CD4-positive, alpha-beta T cell treated with Interleukin-4 for 1 hour (primary cell): ENCODE data around the gene C1QTNF1.

ENCODE experiments used
- DNase-seq, 2 donors: peaks; one replicate each; pipeline ENCODE4 v3.0.0-alpha.2; 2020 to 2022

The C1QTNF1 gene

DNA sequence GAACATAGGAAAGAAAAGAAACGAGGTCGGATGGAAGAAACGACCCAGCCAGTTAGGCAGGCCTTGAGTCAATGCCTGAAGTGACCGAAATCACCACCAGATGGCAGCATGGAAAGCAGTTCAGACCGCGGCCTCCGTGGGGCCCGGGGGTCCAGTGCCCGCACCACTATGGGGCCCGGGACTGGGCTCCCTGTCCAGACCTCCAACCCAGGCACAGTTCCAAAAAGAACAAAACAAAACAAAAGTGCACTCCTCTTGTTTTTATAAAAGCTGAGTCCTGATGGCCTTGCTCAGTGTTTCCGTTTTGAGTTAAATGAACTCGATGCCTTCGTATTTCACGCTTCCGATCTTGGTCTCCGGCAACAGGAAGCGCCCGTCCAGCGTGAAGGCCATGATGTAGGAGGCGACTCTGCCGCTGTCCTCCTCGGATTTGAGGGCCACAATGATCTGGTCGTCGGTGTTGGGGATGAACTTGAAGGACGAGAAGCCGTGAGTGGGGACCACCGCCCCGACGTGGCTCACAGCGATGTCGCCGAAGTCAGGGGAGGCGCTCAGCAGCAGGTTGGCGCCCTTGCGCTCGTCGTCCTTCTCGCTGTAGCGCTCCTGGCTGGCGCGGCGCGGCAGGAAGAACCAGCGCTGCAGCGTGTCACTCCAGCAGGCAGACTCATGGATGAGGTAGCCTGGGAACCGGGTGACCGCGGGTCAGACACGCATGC is 30.6 kb upstream of the C1QTNF1 start:
- DNase-seq: peak; percentile 32 to 42

DNA sequence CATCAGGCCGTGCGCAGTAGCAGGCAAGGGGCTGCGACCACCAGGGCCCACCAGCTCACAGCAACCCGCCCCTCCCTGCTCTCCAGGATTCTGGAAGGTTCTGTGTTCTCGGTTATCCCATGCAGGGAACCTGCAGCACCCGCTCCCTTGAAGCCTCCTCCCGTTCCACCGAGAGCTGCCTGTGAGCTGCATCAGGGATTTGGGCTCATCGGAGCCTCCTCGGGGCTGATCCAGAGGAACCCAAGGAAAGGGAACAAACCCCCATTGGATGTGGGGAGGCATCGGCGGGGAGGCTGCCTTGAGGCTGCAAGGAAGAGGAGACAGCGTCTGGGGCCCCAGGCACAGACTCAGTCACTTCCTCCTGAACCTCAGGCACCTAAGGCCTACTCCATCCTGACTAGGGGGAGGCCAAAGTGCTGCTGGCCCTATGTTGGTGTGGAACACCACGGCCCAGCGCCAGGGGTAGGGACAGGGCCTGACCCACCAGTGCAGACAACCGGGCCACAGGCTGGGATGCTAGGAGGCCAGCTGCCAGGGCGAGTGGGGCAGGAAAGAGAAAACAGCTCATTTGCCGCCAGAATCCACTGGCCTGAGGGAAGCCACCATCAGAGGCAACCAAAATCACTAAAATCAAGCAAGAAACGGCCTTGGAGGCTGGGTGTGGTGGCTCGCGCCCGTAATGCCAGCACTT is 29.8 kb upstream of the C1QTNF1 start:
- DNase-seq: no peak

DNA sequence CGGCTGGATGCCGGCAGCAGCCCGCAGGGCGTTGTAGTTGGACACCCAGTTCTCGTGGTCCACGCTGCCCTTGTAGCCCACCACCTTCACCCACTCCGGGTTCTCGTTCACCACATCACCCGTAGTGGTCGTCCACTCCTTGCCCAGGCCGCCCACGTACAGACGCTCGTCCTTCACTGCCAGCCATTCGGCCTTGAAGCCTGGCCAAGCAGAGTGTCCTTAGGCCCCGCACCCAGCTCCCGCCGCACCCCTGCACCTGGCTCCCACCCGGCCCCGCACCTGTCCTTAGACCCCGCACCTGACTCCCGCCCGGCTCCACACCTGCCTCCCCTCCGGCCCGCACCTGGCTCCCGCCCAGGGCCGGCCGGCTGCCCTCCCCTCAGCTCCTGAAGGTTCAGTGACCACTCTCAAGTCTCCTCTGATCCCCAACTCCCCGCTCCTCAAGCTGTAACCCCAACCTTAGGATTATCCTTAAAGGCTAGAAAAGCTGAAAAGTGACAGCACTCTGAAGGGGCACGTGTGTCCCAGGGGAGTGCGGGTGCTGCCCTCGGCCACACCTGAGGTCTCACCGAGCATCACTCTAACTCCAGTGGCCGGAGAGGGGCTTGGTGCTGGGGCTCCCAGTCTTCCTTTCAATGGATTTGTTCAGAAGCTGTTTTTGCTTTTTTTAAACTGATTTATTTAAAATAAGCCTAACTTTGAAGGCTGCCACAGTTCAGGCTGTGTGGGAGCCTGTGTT is 28.8 kb upstream of the C1QTNF1 start:
- DNase-seq: no peak

DNA sequence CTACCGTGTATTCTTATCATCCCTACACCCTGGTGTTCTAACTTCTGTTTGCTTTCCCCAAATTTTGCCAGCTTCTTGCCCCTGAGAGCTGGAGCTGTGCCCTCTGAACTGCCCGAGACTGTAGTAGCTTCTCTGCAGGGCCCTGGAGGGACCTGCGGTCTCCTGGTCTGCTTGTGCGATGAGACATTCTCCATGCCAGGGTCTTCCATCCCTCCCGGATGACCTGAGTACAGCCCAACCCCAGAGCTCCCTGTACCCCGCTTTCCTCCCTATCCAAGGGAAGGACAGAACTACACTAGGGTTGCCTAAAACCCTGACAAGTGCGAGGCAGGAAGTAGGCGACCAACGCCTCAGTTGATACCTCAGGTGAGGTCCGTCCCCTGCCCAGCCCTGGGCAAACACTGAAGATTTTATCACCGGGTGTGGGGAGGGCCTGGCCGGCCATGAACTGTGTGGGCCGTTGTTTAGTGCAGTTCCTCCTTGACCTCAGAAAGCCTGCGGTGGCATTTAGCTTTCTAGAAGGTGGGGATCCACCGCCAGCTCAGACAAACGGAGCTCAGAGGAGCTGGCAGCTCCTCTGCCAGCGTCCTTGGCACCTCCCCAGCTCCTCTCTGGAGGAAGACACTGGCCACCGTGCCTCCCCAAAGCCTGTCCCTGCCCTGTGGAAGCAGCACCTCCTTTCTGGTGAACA is 28.1 kb upstream of the C1QTNF1 start:
- DNase-seq: no peak

DNA sequence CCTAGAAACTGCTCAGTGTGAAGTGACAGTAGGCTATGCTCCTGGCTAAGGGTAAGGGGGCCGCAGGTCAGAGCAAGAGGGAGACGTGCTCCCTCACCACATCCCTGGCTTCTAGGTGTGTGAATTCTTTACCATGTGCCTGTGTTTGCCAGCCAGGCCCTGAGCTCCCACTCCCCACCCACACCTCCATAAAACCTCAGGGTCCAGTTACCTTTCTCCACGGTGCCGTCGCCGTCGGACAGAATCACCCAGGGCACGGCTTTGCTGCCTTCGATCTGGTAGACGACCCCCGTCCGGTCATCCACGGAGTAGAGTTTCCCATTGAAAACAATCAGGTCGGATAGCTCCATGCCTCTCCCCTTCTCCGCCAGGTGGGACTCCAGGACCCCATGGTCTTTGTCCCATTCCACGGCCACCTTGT is 27.2 kb upstream of the C1QTNF1 start:
- no peak for DNase-seq

DNA sequence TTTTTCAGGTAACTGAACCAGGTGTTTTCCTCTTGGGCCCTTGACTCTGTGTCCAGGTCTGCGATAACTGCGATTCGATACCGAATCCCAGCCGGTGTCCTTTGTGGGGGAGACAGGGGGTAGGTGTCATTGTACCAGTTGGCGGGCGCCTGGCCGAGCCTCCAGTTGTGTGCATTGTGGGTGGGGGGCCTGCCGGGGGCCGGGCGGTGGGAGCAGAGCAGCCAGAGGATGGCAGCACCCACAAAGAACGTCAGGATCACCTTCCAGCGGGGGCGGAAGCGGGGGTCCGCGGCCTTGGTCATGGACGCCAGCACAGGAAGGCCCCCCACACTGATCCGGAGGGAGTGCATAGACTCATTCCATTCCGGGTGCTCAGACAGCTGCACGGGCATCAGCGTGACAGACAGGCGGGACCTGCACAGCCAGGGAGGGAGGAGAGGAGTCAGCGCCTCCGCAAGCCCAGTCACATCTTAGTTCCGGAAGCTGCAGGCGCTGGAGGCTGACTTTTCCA is 26.7 kb upstream of the C1QTNF1 start:
- DNase-seq: no peak

DNA sequence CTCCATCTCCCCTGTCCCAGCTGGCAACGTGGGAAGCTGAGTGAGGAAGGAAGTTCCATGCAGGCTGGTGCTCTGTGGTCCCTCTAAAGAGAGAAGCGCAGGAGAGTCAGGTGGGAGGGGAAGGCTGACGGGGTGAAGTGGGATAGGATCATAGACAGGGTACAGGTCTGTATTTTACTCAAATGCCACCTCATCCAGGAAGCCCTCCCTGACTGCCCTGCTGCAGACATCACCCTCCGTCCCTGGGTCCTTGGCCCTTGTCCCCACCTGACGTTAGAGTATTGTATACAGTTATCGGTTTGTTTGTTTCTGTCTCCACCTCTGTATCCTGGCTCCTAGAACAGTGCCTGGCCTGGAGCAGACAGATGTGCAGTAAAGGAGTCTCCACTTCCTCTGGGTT is 26.1 kb upstream of the C1QTNF1 start:
- DNase-seq: no peak

DNA sequence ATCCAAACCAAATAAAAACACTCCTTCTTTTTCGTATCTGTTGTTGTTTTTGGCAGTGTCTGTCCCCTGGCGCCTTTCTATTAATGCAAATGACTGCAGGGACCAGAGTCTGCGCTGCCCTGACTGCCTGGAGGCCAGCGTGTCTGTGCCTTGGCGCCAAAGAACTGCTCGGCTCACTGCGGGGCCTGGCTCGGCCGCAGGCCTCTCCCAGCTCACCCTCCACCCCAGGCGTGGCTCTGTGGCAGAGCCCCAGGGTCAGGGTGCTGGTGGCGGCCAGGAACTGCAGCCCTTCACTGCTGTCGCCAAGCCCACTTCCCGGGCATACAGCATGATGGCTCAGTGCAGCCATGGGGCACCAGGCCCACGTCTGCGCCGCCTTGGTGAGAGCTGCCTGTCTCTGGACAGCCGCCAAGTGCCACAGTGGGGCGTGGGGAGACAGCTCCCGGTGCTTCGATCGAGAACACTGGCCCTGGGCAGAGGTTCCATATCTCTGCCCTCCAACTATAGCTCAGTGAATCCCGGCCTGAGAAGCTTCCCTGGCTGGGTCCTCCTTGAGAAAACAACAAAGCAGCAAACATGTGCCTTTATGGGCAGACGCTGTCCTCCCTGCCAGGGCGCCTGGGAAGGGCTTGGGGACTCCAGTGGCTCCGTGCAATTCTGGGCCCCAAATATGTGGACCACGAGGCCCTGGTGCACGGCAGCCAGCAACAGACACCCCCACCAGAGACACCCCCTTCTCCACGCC is 25.5 kb upstream of the C1QTNF1 start:
- DNase-seq: no peak

DNA sequence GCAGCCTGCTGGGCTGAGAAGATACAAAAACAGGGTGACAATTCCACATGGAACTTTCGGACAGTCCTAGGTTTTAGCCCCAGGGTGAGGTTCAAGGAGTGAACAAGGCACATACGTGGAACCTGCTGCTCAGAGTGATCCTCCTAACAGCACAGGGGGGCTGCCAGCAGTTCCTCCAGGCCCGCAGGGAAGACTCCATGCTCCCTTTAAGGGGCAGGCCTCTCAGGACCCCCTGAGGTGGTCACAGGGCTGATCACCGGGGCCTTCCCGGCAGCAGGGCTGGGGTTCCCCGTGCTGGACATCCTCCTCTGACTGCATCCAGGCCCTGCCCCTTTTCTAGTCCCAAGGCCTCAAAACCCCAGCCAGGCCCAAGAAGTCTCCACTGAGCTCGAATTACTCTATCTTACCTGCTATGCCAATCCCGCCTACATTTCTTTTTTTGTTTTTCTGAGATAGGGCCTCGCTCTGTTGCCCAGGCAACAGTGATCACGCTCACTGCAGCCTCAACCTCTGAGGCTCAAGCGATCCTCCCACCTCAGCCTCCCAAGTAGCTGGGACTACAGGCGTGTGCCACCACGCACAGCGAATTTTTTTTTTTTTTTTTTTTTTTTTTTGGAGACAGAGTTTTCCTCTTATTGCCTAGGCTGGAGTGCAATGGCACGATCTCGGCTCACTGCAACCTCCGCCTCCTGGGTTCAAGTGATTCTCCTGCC is 24.8 kb upstream of the C1QTNF1 start:
- no peak for DNase-seq

DNA sequence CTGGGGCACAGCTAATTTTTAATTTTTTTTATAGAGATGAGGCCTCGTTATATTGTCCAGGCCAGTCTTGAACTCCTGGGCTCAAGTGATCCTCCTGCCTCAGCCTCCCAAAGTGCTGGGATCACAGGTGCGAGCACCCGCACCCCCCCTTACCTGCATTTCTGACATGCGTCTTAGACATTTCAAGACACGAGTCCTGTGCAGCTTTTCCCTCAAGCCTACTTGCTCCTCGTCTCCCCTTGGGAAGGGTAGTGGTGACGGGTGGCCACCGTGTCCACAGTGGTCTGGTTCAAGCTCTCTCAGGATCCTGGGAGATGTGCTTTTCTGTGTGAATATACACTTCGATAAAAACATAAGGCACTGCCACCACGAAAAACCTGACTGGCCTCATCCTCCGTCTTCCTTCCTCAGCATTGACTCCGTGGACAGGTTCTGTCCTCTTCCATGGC is 24.0 kb upstream of the C1QTNF1 start:
- DNase-seq: no peak

DNA sequence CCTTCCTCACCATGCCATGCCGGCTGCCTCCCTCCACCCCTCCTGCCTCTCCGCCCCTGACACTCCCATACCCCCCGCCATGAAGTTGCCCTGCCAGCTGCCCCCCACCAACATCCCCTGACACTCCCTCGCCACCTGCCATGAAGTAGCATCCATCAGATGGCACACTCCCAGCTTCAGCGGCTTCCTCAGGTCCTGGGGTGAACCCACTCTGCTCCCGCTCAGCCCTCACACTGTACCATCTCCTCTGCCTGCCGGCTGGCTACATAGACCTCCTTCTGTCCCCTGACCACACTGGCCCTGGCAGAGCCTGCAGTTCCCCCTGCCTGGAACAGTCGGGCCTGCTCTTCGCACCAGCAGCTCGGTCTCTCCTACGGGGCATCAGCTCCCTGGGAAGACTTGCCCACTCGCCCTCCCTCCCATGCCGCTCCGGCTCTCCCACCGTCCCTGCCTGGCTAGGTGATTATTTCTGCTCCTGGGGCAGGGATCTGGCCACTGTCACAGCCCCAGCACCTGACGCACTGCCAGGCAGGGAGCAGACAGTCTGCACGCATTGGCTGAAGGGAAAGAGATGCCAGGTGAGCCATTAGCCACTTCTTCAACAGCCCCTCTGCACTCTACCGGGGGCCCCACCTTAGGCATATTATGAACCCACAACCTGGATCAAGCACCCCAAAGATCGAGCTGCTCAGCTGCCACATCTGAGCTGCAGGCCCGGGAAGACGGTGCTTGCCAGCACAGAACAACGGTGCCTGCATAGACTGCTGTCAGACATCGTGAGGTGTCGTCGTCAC is 23.4 kb upstream of the C1QTNF1 start:
- no peak for DNase-seq

DNA sequence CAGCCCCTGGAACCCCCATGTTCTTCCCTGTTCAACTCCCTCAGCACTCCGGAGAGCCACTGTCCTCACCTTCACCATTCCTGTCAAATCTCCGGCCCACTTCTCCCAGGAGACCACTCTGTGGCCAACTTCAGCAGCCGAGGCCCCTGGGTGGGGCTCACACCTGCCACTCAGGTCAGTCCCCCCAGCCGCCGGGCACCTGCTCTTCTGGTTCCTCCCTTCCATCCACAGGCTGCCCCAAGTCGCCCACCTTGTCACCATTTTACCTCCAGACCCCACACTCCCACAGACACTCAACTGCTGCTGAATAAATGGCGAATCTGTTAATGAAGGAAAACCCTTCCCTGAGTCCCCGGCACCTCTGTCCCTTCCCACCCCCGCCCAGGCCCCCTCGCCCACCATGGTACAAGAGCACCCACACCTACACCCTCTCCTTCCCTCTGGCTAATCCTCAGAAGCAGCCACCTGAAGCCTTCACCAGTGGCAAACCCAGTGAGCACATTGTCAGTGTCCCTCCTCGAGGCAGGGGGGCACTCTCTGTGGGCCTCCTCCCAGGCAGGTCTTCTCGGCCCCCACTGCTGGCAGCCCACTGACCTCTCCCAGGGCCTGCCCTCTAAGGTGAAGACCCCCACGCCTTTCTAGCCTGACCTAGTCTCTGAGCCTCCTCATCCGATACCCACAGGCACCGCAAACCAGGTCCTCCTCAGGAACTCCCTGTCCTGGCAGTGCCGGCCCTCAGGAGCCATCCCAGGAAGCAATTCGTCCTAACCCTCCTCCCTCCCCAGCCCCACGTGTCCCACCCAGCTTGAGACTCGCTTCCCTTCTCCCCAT is 22.6 kb upstream of the C1QTNF1 start:
- DNase-seq: no peak

DNA sequence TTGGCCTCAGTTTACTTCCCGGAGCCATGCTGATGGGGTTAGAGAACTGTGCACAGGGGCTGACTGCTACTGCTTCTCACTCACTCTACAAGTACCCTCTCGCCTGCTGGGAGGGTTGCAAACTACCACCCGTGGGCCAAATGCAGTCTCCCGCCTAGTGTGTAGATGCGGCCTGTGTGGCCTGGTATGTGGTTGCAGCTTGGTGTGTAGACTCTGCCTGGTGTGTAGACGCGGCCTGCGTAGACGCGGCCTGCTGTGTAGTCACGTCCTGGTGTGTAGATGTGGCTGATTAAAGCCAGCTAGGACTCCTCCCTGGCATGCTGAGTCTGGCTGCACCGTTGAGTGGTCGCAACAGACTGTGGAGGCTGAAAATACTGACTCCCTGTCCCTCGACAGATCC is 21.7 kb upstream of the C1QTNF1 start:
- no peak for DNase-seq

DNA sequence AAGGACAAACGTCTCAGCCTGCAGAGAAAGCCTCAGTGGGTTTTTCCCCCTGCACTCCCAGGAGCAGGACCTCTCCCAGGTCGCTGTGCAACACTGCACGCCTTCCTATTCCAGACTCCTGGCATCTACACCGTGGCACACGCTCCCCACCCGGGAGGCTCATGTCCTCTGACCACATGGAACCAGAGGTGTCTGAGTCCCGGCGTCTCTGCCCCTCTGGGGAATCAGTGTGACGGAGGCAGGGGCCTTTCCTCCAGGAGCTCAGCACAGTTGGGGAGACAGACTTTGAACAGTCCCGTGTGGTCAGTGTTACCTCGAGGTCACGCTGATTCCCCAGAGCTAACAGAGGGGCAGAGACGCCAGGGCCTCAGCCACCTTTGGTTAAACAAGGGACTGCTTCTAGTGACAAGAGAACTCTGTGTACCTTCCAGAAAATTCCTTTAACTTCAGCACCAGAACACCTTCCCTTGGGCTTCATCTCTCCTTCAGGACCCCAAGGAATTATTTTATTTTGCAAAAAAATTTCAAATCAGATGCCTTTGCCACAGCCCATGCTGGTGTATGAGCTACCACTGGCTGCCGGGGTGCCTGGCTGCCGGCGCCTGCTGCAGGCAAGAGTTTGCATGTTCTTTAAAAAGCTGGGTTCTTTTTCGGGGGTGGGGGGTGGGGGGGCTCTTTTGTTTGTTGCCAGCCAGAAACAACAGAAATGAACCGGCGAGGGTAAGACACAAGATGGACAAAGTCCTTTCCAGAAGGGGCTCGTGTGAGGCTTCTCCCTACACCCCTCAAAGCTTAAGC is 21.0 kb upstream of the C1QTNF1 start:
- DNase-seq: no peak

DNA sequence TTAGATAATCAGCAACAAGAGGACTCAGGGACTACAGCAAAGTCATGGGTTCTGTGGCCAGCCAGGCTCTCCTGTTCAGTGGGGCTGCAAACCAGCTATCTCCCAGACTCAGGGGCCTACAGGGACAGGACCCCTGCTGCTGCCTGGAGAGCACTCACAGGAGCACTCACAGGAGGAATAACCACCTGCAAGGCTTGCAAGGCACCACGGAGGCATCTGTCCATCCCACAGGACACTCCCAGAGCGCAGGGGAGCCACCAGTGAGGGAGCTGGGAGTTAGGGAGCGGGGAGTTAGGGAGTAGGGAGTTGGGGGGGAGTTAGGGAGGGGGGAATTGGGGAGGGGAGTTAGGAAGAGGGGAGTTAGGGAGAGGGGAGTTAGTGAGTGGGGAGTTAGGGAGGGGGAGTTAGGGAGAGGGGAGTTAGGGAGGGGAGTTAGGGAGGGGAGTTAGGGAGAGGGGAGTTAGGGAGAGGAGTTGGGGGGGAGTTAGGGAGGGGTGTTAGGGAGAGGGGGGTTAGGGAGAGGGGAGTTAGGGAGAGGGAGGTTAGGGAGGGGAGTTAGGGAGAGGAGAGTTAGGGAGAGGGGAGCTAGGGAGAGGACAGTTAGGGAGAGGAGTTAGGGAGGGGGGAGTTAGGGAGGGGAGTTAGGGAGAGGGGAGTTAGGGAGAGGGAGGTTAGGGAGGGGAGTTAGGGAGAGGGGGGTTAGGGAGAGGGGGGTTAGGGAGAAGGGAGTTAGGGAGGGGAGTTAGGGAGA is 20.1 kb upstream of the C1QTNF1 start:
- DNase-seq: no peak

DNA sequence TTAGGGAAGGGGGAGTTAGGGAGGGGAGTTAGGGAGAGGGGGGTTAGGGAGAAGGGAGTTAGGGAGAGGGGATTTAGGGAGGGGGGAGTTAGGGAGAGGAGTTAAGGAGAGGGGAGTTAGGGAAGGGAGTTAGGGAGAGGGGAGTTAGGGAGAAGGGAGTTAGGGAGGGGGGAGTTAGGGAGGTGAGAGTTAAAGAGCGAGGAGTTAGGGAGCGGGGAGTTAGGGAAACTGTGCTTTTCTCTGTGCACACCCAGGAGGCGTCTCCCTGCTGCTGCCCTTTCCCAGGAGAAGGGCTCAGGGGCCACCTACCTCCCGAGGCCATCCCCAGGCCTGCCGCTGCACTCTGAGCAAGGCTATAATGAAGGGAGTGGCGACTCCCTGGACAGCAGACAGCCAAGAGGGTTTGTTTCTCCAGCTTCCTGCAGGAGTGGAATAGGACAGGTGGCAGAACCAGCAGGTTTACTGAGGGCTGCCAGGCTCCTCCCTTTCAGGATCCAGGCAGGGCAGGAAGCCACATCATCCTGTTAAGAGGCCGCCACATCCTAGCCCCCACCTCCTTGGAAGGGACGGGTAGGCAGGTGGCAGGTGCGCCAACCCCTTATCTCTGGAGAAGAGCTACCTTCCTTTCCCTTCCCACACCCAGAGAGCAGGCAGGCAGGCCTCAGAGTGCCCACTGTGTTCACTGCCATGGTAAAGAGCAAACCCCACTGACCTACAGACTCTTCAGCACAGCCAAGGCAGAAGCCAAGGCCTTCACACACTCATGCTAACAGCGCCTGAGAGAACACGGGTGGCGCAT is 18.7 kb upstream of the C1QTNF1 start:
- DNase-seq: no peak

DNA sequence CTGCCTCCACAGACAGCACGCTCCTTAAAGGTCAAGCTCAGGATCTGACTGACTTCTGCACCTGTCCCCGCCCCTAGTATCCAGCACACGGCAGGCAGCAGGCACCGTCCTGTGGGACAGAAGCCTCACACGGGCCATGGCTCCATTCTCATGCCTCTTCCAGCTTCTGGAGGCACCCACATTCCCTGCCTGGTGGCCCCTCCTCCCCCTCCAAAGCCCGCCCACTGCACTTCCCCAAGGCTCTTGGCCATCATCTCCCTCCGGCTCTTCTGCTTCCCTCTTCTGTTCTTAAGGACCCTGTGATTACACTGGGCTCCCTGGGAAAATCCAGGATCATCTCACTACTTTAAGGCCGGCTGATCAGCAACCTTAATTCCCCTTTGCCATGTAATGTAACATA is 17.9 kb upstream of the C1QTNF1 start:
- no peak for DNase-seq
